ENCODE data around the gene PPP1R37.

Gene PPP1R37

GRCh38 chr19:45139286-45140143, 46.5 kb downstream of the PPP1R37 start:
- CTCF ChIA-PET = no interaction called here
- peaks cover 5% of the 10 kb centered on the region; the same call in 1 of the 2 replicates for H3K4me1 ChIP-seq (ENCODE audit: control insufficient read depth, insufficient read depth, low read length)
- no peak overlapping the region for H3K27ac ChIP-seq (ENCODE audit: extremely low read depth, low read depth, low read length)
- TF ChIP-seq ZNF341 (tag by site-specific recombination; IDR thresholded peaks at IDR 0.05; ENCODE audit: low read depth) (no peak), ZBTB48 (tag by site-specific recombination; IDR thresholded peaks at IDR 0.05) (no peak), ZNF426 (tag by site-specific recombination; IDR thresholded peaks at IDR 0.05) (no peak), ZNF664 (tag by site-specific recombination; IDR thresholded peaks at IDR 0.05) (no peak), ZNF19 (tag by site-specific recombination; IDR thresholded peaks at IDR 0.05; ENCODE audit: low read depth) (no peak), ZNF626 (tag by site-specific recombination; IDR thresholded peaks at IDR 0.05) (no peak), ZSCAN23 (tag by site-specific recombination; IDR thresholded peaks at IDR 0.05) (no peak), ZNF510 (tag by site-specific recombination; IDR thresholded peaks at IDR 0.05; ENCODE audit: insufficient replicate concordance) (no peak), ZNF544 (tag by site-specific recombination; IDR thresholded peaks at IDR 0.05) (no peak), ZBTB44 (tag by site-specific recombination; IDR thresholded peaks at IDR 0.05) (no peak), SP7 (tag by site-specific recombination; IDR thresholded peaks at IDR 0.05) (no peak), ZNF175 (tag by site-specific recombination; IDR thresholded peaks at IDR 0.05) (no peak), YY1 (tag by site-specific recombination; IDR thresholded peaks at IDR 0.05) (no peak), ZNF280C (tag by site-specific recombination; IDR thresholded peaks at IDR 0.05) (no peak), ZNF26 (tag by site-specific recombination; IDR thresholded peaks at IDR 0.05) (no peak), PRDM2 (tag by site-specific recombination; IDR thresholded peaks at IDR 0.05; ENCODE audit: borderline replicate concordance) (no peak), ZIC2 (tag by site-specific recombination; IDR thresholded peaks at IDR 0.05) (no peak), MYNN (tag by site-specific recombination; IDR thresholded peaks at IDR 0.05; ENCODE audit: borderline replicate concordance) (no peak)
- H3K4me3 ChIP-seq (ENCODE audit: low read depth, low read length) = no peak overlapping the region
- H3K36me3 ChIP-seq (ENCODE audit: control insufficient read depth in 2 of 2, insufficient read depth in 1 of 2, low read length in 2 of 2) = peaks cover 0 to 30% of the 10 kb centered on the region in 2 experiments; a peak in 2 of 3 replicates
- H3K9me3 ChIP-seq (ENCODE audit: control insufficient read depth, insufficient read depth, low read depth, low read length) = no peaks in the 10 kb centered on the region
- POLR2A ChIA-PET = no interaction called here

All from HEK293 (cell line).